HEK293T (cell line): ENCODE results near the gene OCA2.

Source experiments
- CTCF ChIA-PET: fragments of 350-600 bp; formaldehyde crosslinking; extraction: SDS; loops from one replicate; lab custom pipeline; 2021; ENCODE audit warnings: antibody characterized with exemption, inconsistent platforms; lab: Yijun Ruan, JAX
- POLR2A ChIA-PET: fragments of 350-600 bp; formaldehyde crosslinking; extraction: SDS; loops from one replicate; lab custom pipeline; 2020; ENCODE audit warnings: antibody characterized with exemption, inconsistent platforms; lab: Yijun Ruan, JAX
- DNase-seq: peaks from one replicate; pipeline ENCODE4 v3.0.0; 2012; ENCODE audit warnings: mixed read lengths; ENCODE audit errors: extremely low spot score
- ARNT ChIP-seq: fragments of 450-650 bp; IDR thresholded peaks from 2 replicates; pipeline ENCODE4 v1.6.1; 2017; ENCODE audit warnings: mild to moderate bottlenecking
- BHLHE40 ChIP-seq: fragments of 450-650 bp; IDR thresholded peaks from 2 replicates; pipeline ENCODE4 v1.6.1; 2016; ENCODE audit warnings: mild to moderate bottlenecking, moderate library complexity, borderline replicate concordance
- CTBP1 ChIP-seq: fragments of 450-650 bp; IDR thresholded peaks from 2 replicates; pipeline ENCODE4 v1.6.1; 2016; ENCODE audit warnings: borderline replicate concordance
- ELF4 ChIP-seq: fragments of 450-650 bp; IDR thresholded peaks from 2 replicates; pipeline ENCODE4 v1.6.1; 2017; ENCODE audit warnings: antibody characterized with exemption
- FOXA1 ChIP-seq: fragments of 450-650 bp; IDR thresholded peaks from 2 replicates; pipeline ENCODE4 v1.6.1; 2016; ENCODE audit warnings: mild to moderate bottlenecking
- FOXK2 ChIP-seq: fragments of 450-650 bp; IDR thresholded peaks from 2 replicates; pipeline ENCODE4 v1.6.1; 2016; ENCODE audit warnings: mild to moderate bottlenecking
- FOXM1 ChIP-seq: fragments of 450-650 bp; IDR thresholded peaks from 2 replicates; pipeline ENCODE4 v1.6.1; 2017; ENCODE audit warnings: mild to moderate bottlenecking, borderline replicate concordance
- HDGF ChIP-seq: fragments of 450-650 bp; IDR thresholded peaks from 2 replicates; pipeline ENCODE4 v1.6.1; 2017; ENCODE audit warnings: antibody characterized with exemption, borderline replicate concordance
- L3MBTL2 ChIP-seq: fragments of 450-650 bp; conservative IDR thresholded peaks from 2 replicates; pipeline ENCODE4 v1.6.1; 2016; ENCODE audit warnings: mild to moderate bottlenecking
- LEF1 ChIP-seq: fragments of 450-650 bp; IDR thresholded peaks from 2 replicates; pipeline ENCODE4 v1.6.1; 2017; ENCODE audit warnings: mild to moderate bottlenecking, borderline replicate concordance
- NFRKB ChIP-seq: fragments of 450-650 bp; IDR thresholded peaks from 2 replicates; pipeline ENCODE4 v1.6.1; 2016; ENCODE audit warnings: mild to moderate bottlenecking, moderate library complexity
- SP1 ChIP-seq: fragments of 450-650 bp; IDR thresholded peaks from 2 replicates; pipeline ENCODE4 v1.6.1; 2017
- SUZ12 ChIP-seq: fragments of 450-650 bp; IDR thresholded peaks from 2 replicates; pipeline ENCODE4 v1.6.1; 2016; ENCODE audit warnings: mild to moderate bottlenecking
- TARDBP ChIP-seq: fragments of 450-650 bp; IDR thresholded peaks from 2 replicates; pipeline ENCODE4 v1.6.1; 2016
- ZNF384 ChIP-seq: fragments of 450-650 bp; IDR thresholded peaks from 2 replicates; pipeline ENCODE4 v1.6.1; 2016
- TF ChIP-seq, protein P1 (sequence below): fragments of 450-650 bp; IDR thresholded peaks from 2 replicates; pipeline ENCODE4 v1.6.1; 2016

Gene OCA2

DNA sequence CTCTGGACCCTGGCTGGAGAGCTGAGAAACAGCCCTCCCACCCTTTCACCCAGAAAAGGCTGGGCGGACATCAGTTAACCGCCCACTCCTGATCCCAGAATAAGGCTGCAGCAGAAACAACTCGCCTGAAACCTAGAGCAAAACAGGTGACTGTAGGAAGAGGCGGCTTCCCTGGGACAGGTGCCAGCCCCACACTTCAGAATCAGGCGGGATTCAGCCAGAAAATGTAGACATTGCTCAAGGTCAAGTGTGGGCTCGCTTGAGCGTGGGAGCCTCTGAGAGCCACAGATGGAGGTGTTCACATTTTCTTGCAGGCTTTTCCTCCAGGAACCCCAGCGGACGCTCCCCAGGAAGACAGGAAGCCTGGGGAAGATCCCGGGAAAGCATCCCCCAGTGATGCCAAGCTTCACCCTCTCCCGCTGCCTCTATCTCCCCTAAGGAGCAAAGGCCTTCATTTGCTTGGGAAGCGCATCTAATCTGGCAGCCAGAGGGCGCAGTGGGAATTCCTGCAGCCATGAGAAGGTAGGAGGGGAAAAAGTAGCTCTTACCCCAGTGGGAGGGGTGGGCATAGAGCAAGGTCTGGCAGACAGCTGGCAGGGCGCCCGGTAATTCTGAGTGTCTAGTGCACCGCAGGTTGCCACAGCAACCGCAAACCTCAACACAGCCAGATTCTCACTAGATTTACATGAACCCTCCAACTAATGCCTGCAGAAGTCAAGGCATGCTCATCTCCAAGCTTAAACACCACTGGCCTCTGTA, 77.7 kb downstream of the OCA2 start:
- peak; percentile 45 for DNase-seq
- ChIA-PET CTCF (interaction anchor here (0.6 to 0.9 kb wide), 4 partner anchors 10 to 76 kb away, joined by 3 to 6 read pairs (median 4); no protein-coding TSS in a partner anchor), POLR2A (no interaction called here)
- TF ChIP-seq ZNF384 (no peak), TARDBP (no peak), FOXK2 (no peak), LEF1 (no peak), SUZ12 (no peak), FOXM1 (no peak), HDGF (no peak), L3MBTL2 (no peak)
- TF ChIP-seq, protein P1, sequence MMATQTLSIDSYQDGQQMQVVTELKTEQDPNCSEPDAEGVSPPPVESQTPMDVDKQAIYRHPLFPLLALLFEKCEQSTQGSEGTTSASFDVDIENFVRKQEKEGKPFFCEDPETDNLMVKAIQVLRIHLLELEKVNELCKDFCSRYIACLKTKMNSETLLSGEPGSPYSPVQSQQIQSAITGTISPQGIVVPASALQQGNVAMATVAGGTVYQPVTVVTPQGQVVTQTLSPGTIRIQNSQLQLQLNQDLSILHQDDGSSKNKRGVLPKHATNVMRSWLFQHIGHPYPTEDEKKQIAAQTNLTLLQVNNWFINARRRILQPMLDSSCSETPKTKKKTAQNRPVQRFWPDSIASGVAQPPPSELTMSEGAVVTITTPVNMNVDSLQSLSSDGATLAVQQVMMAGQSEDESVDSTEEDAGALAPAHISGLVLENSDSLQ = no peak

DNA sequence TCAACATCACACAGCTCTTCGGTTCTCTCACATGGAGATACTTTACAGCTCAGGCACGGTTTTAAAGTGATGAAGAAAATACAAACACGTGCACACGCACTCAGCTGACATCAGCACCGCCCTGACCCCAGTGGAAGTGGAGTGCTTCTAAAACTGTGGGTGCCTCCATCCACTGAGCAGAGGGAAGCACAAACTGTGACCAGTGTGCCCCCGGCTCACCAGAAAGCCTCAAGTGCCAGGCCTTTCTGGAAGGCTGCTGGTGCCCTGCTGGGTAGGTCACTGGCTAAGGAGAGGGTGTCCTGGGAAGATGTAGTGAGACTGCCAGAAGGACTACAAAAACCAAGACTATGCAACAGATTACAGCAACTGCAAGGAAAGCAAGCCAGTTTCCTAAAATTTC, 78.5 kb downstream of the OCA2 start:
- no peak for TF ChIP-seq HDGF
- TF ChIP-seq FOXM1 = no peak
- no peak for TF ChIP-seq SUZ12
- TF ChIP-seq NFRKB = no peak
- TF ChIP-seq BHLHE40 = no peak
- TF ChIP-seq FOXK2 = no peak
- no peak for TF ChIP-seq TARDBP
- no peak for TF ChIP-seq SP1
- TF ChIP-seq ELF4 = no peak
- TF ChIP-seq CTBP1 = no peak
- no peak for TF ChIP-seq ZNF384
- no peak for DNase-seq
- ChIA-PET POLR2A (no interaction called here), CTCF (no interaction called here)

DNA sequence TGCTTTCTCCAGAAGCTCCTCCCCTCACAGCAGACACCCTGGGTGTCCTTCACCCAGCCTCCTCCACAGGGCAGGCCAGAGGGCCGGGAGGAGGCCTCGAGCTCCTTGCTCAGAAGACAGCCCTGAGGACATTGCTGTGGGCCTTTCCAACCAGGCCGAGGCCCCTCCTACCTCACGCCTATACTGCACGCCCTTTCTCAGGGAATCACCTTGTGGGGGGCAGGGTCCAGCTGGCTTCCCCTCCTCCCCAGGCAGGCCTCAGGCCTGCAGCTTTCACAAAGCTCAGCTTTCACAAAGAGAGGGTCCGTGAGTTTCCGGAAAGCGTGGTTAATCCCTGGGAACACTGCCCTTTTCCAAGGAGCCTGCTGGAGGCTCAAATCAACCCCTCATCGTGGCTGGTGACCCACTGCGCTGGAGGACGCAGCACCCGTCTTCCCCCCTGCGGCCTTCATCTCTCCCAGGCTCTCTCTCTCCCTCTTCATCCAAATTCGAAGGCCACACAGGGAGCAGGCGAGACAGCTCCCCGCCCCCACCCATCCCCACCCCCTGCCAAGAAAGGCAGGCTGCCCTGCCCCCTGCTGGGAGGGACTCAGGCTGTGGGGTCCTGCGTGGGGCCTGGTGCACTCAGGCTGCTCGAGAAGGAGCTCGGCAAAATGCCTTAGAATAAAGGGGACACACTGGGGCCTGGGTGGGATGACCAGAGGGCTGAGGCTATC, 79.4 kb downstream of the OCA2 start:
- ChIA-PET CTCF (no interaction called here), POLR2A (no interaction called here)
- no peak for TF ChIP-seq TARDBP
- TF ChIP-seq SUZ12 = no peak
- TF ChIP-seq, protein P1 = no peak
- TF ChIP-seq CTBP1 = no peak
- no peak for TF ChIP-seq NFRKB
- no peak for TF ChIP-seq LEF1
- no peak for TF ChIP-seq FOXA1
- no peak for TF ChIP-seq ARNT
- TF ChIP-seq FOXM1 = no peak
- no peak for TF ChIP-seq FOXK2
- no peak for DNase-seq

- DNase-seq = no peak
- POLR2A ChIA-PET = no interaction called here
- TF ChIP-seq NFRKB (no peak), HDGF (no peak), CTBP1 (no peak), FOXK2 (no peak), SP1 (no peak), FOXA1 (no peak), TARDBP (no peak), ELF4 (no peak)
- CTCF ChIA-PET = no interaction called here
Measured at GRCh38 chr15:28018291-28019044, 80.6 kb downstream of the OCA2 start.

GRCh38 chr15:28017423-28017924, 81.6 kb downstream of the OCA2 start:
- no peak for TF ChIP-seq SUZ12
- TF ChIP-seq HDGF = no peak
- TF ChIP-seq ZNF384 = no peak
- no peak for TF ChIP-seq SP1
- no peak for TF ChIP-seq CTBP1
- TF ChIP-seq FOXK2 = no peak
- no peak for TF ChIP-seq ELF4
- TF ChIP-seq L3MBTL2 = no peak
- TF ChIP-seq ARNT = no peak
- no peak for TF ChIP-seq BHLHE40
- no peak for DNase-seq
- CTCF ChIA-PET = no interaction called here
- POLR2A ChIA-PET = no interaction called here

- TF ChIP-seq NFRKB = no peak
- TF ChIP-seq ARNT = no peak
- TF ChIP-seq L3MBTL2 = no peak
- no peak for TF ChIP-seq ELF4
- no peak for TF ChIP-seq TARDBP
- TF ChIP-seq SP1 = no peak
- TF ChIP-seq CTBP1 = no peak
- no peak for TF ChIP-seq FOXA1
- POLR2A ChIA-PET = no interaction called here
- CTCF ChIA-PET = no interaction called here
- DNase-seq = no peak
Measured at GRCh38 chr15:28015855-28016254, 83.3 kb downstream of the OCA2 start.
